GM13976 (cell line): ENCODE measurements around the gene FBN3.

Source experiments
- DNase-seq: peaks from one replicate; pipeline ENCODE4 v3.0.0; 2012; ENCODE audit warnings: low spot score
- in situ Hi-C: fragments of 300-500 bp; cut with MboI; formaldehyde crosslinking; loops from one replicate; pipeline ENCODE4 v1.12.0; 2022; ENCODE audit warnings: low sequenced_read_pairs, mixed read lengths, inconsistent platforms; ENCODE audit not compliant: unreplicated experiment
- TF ChIP-seq, protein P1 (sequence below): IDR thresholded peaks from 2 replicates; pipeline ENCODE4 v1.5.1; 2012; ENCODE audit warnings: borderline replicate concordance, mild to moderate bottlenecking; ENCODE audit not compliant: insufficient read depth; ENCODE audit errors: extremely low read depth, missing control alignments, control extremely low read depth

FBN3 gene

DNA sequence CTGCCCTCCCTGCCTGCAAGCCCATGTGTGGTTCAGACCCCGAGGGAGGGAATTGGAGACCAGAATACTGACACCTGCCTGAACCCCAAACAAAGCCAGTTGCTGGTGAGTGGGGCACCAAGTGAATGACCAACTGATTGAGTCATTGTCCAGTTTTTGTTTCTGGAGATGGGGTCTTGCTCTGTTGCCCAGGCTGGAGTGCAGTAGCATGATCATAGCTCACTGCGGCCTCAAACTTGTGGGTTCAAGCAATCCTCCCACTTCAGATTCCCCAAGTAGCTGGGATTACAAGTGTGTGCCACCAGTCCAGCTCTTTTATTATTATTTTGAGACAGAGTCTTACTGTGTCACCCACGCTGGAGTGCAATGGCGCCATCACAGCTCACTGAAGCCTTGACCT, 92.9 kb downstream of the FBN3 start:
- in situ Hi-C loops = no loop called here
- DNase-seq = no peak
- TF ChIP-seq, protein P1, sequence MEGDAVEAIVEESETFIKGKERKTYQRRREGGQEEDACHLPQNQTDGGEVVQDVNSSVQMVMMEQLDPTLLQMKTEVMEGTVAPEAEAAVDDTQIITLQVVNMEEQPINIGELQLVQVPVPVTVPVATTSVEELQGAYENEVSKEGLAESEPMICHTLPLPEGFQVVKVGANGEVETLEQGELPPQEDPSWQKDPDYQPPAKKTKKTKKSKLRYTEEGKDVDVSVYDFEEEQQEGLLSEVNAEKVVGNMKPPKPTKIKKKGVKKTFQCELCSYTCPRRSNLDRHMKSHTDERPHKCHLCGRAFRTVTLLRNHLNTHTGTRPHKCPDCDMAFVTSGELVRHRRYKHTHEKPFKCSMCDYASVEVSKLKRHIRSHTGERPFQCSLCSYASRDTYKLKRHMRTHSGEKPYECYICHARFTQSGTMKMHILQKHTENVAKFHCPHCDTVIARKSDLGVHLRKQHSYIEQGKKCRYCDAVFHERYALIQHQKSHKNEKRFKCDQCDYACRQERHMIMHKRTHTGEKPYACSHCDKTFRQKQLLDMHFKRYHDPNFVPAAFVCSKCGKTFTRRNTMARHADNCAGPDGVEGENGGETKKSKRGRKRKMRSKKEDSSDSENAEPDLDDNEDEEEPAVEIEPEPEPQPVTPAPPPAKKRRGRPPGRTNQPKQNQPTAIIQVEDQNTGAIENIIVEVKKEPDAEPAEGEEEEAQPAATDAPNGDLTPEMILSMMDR = no peak

DNA sequence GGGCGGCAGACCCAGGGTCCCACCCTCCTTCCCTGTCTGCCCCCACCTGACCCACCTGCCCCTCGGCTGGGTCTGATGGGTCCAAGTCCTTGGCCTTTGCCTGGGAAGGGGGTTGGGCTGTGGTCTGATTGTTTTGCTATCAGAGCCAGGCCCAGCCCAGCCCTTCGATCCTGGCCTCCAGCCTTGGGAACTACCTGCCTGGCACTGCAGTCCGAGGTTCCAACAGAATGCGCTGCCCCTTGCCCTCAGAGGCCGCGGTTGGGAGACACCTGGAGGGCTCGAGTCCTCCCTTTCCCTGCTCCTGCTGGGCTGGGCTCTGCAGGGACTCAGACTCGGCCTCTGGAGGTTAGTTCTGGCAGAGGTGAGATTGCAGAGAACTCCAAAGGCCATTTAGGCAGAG, 95.2 kb downstream of the FBN3 start:
- in situ Hi-C loops = no loop called here
- DNase-seq = no peak
- TF ChIP-seq, protein P1 = no peak

DNA sequence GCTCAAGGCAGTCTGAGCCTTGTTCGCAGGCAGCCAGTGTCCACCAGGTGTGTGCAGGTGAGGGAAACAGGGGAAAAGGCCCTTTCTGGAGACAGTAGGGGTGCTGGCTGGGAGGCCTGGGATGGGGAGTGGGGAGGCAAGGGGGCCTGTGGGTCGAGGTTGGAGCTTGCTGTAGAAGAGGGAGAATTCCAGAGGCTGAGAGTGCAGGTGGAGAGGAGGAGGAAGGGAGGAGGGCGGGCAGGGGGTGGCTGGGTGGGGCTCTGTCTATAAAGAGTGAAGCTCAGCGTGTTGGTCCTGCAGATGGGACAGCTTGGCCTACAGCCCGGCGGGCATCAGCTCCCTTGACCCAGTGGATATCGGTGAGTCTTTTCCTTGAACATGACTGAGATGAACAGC, 96.9 kb downstream of the FBN3 start, which contains the start of gene CCL25:
TSS of gene CCL25 (plus strand) at position 297 of the 396 bp plus-strand sequence. CDS start 290 bp downstream, outside the sequence.
- TF ChIP-seq, protein P1 = no peak
- no peak for DNase-seq
- in situ Hi-C loops = no loop called here

DNA sequence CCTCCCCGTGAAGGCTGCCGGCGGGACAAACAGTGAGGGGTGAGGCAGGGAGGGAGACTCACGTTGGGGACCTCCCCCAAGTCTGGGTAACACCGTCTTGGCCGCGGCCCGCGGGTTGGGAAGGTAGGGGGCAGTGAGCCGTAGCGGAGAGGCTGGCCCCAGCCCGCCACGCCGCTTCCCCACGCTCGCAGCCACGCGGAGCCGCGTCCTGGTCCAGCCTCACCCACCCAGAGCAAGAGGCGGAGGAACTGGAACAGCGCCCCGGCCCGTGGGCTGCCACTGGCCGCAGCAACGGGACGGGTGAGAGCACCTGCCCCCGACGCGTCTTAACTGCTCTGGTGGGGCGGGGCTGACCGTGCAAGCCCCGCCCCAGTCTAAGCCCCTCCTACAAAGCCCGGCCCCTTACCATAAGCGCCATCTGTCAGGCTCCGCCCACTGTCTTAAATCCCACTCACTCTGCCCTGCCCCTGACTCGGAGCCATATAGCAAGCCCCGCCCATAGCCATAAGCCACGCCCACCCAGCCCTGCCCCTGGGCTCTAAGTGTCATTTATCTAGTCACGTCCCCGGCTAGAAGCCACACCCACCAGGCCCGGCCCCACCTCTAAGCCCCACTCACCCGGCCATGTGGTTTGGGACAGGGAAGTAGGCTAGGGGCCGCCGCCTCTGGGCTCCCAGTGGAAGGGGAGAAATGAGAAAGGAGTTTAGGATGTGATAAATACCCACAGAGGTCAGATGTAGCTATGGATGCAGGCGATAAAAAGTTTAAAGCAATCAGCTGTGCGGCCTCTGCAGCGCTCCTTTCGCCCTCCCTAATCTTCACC, 98.9 kb downstream of the FBN3 start:
- in situ Hi-C loops = no loop called here
- DNase-seq = peak; percentile 98
- TF ChIP-seq, protein P1 = no peak

DNA sequence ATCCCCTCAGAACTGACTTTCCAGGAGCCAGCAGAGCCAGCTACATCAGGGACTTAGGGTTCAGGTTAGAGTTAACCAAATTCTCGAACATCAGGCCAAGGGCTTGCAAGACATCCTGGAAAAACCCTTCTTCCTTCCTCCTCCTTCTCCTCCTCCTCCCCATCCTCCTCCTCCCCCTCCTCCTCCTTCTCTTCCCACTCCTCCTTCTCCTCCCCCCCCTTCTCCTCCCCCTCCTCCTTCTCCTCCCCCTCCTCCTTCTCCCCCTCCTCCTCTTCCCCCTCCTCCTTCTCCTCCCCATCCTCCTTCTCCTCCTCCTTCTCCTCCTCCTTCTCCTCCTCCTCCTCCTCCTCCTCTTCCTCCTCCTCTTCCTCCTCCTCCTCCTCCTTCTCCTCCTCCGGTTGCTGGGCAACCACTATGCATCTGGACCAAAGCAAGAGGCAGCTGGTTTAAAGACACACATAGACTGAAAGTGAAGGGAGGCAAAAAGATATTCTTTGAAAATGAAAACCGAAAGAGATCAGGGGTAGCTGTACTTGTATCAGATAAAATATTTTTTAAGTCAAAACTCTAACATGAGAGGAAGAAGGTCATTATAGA, 102.7 kb downstream of the FBN3 start:
- in situ Hi-C loops = no loop called here
- TF ChIP-seq, protein P1 = no peak
- no peak for DNase-seq

DNA sequence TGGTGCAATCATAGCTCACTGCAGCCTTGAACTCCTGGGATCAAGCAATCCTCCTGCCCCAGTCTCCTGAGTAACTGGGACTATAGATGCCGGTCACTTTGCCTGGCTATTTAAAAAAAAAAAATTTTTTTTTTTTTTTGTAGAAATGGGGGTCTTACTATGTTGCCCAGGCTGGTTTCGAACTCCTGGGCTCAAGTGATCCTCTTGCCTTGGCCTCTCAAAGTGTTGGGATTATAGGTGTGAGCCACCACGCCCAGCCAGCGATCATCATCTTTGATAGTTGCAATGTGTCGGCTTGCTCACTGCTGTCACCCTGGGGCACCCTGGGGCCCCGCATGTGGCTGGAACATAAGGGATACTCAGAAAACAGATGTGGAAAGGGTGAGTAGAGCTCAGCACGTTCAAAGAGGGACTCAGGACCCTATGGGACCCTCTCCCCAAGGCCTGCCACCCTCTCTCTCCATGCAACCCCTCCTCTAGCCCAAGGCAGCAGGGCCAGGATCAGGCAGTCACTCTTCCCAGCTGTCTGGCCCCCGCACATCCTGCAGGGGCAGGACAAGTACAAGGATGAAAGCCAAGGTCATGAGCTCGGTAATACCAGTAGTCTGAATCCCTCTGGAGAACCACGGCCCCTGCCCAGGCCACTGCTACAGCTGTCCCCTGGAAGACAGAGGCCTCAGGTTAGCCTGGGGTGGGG, 103.4 kb downstream of the FBN3 start:
- no peak for DNase-seq
- in situ Hi-C loops = no loop called here
- TF ChIP-seq, protein P1 = no peak
